SH-SY5Y (cell line): Measurements from ENCODE around the gene AQP1.

Experiments
- GATA2 ChIP-seq: IDR thresholded peaks from 2 replicates; pipeline ENCODE4 v1.6.1; 2011; ENCODE audit warnings: mild to moderate bottlenecking, low read depth, low read length
- GATA3 ChIP-seq: IDR thresholded peaks from 2 replicates; pipeline ENCODE4 v1.6.1; 2011; ENCODE audit warnings: low read depth, mild to moderate bottlenecking, low read length, moderate library complexity

DNA sequence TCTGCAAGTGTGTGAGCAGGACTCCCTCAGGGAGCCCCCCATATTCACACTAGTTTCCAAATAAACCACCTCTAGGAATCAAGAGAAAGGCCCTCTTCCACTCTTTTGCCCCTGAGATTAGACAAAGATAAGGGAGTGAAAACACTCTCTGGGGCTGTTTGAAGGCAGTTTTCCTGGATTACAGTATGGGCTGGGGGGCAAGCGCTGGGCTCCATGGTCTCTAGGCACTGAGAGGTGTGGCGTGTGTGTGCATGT is 1.0 kb downstream of the AQP1 start:
- TF ChIP-seq GATA2 = peak; percentile 90
- TF ChIP-seq GATA3 = no peak
